Stimulated activated CD4-positive, alpha-beta T cell treated with anti-CD3 and anti-CD28 coated beads, Interleukin-4, amount 100 ng/mL, for 24 hours (primary cell): ENCODE results near the gene GALNT5.
"Not testable (repeated sequence)": the region's sequence is repeated elsewhere in the genome, so short reads cannot be mapped to it uniquely, and the experiment has no call there.

Source experiments
- DNase-seq: peaks from one replicate; pipeline ENCODE4 v3.0.0-alpha.2; 2020

GALNT5 gene

DNA sequence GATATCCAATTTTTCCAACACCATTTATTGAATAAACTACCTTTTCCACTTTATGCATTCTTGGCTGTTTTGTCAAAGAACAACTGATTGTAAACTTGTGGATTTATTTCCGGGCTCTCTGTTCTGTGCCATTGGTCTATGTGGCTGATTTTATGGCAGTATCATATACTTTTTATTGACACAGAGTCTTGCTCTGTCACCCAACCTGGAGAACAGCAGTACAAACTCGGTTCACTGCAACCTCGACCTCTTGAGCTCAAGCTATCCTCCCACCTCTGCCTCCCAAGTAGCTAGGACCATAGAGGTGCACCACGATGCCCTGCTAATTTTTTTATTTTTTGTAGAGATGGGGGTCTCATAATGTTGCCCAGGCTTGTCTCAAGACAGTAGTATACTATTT is 6.7 kb upstream of the GALNT5 start:
- no peak for DNase-seq

GRCh38 chr2:157251932-157252331 is 5.6 kb upstream of the GALNT5 start:
- no peak for DNase-seq

DNA sequence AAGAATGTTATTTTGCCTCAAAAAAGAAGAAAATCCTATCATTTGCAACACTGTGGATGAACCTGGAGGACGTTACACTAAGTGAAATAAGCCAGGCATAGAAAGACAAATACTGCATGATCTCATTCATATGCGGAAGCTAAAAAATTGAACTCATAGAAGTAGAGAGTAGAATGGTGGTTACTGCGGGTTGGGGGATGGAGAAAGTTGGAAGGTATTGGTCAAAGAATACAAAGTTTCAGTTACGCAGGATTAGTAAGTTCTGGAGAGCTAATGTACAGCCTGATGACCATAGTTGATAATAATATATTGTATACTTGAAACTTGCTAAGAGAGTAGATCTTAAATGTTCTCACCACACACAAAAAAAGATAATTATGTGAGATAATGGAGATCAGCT is 5.0 kb upstream of the GALNT5 start:
- no peak for DNase-seq

- no peak for DNase-seq
Measured at GRCh38 chr2:157254041-157254440, 3.5 kb upstream of the GALNT5 start.

DNA sequence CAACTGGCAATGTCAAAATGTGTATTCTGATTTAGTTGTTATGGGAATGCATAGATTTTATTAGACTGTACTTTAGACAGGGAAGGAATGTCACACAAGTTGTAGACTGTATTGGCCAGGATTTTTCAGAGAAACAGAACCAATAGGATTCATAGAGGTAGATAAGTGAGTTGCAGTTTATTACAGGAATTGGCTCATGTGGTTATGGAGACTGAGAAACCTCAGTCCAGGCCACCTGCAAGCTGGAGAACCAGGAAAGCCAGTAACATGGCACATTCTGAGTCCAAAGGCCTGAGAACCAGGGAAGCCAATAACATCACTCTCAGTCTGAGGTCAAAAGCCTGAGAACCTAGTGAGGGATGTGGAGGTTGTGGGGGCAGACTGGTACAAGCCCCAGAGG is 1.8 kb upstream of the GALNT5 start:
- no peak for DNase-seq

DNA sequence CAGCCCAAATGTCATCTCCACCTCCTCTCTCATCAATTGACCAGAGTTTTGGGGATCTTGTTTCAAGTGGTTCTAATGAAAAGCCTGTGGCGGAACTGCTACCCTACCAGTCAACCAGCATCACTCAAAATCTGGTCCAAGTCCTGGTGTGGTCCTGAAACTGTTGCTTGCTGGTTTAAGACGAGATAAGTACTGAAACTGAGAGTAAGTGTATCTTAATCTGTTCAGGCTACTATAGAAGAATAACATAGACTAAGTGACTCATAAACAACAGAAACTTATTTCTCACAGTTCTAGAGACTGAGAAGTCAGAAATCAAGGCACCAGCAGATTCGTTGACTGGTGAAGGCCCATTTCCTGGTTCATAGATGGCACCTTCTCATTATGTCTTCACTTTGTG is 879 bp upstream of the GALNT5 start:
- DNase-seq: peak; percentile 37

- no peak for DNase-seq
Measured at GRCh38 chr2:157258520-157259326, 1.2 kb downstream of the GALNT5 start.

GRCh38 chr2:157259386-157259785 is 1.9 kb downstream of the GALNT5 start:
- no peak for DNase-seq

- no peak for DNase-seq
Measured at GRCh38 chr2:157259960-157260359, 2.5 kb downstream of the GALNT5 start.

GRCh38 chr2:157260533-157261198 is 3.2 kb downstream of the GALNT5 start:
- DNase-seq: no peak

- peak; percentile 74 for DNase-seq
Measured at GRCh38 chr2:157261199-157261782, 3.8 kb downstream of the GALNT5 start.

GRCh38 chr2:157262248-157262647 is 4.7 kb downstream of the GALNT5 start:
- no peak for DNase-seq

DNA sequence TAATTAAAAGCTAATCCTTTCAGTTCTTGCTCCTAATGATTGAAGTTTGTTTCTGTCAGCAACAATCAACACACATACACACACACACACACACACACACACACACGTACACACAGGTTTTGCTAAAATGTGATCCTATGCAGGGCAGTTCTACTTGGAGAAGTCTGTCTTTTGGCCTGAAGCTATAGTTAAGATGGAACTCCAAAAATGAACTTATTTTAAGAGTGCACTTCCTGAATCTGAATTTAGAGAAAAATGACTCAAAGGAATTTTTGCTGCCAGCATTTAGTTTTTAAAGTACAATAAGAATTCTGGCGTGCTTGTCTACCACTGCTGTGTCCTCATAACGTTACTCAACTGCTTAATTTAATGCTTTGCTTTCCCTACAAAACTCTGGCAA is 6.6 kb downstream of the GALNT5 start:
- DNase-seq: no peak

DNA sequence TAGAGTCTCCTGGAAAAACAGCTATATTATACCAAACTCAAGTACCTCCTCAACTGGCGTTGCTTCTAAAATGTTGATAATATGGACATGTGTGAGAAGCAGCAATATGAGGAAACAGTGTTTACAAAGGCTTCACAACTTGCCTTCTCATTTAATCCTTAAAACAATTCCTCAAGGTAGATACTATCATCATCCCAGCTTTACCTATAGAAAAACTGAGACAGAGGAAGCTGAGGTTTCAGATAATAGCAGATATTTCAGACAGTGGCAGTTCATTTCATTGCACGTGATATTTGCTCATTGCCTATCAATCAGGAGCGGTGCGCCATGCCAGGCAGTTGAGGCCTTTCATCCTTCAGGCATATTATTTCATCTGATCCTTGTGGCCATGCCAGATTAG is 8.3 kb downstream of the GALNT5 start:
- no peak for DNase-seq

- DNase-seq: no peak
Measured at GRCh38 chr2:157267476-157267875, 10.0 kb downstream of the GALNT5 start.

GRCh38 chr2:157269060-157269459 is 11.6 kb downstream of the GALNT5 start:
- DNase-seq: no peak

GRCh38 chr2:157269922-157270321 is 12.4 kb downstream of the GALNT5 start:
- no peak for DNase-seq

GRCh38 chr2:157271590-157272203 is 14.2 kb downstream of the GALNT5 start:
- no peak for DNase-seq

- not testable (repeated sequence) for DNase-seq
Measured at GRCh38 chr2:157279311-157279710, 21.8 kb downstream of the GALNT5 start.

DNA sequence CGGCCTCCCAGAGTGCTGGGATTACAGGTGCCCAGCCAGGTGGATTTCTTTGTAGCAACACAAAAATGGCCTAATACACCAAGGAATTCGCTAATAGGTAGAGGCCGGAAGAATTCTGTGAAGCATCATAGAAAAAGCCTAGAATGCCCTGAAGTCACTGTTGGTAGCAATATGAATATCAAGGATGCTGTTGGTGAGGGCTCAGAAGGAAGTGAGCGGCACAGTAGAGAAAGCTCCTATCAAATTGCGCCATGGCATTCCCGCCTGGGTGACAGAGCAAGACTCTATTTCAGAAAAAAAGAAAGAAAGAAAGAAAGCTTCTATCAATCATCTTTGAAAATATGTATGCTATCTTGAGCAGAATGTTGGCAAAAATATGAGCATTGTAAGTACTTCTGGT is 23.8 kb downstream of the GALNT5 start:
- no peak for DNase-seq

DNA sequence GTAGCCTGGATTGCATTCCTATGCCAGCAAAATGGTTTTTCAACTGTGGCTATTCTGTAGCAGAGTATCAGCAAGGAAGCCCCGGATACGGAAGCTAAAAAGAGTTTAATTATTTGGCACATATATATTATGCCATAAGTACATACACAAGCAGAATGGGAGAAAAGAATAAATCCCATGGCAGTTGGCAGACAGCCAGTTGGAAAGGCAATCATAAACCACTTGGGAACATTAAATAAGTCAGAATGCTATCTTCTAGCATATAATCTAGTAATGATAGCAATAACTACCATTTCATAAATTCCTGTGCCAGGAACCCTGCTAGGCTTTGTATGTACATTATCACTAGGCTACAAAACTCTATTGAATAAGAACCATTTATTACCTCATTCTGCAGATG is 26.0 kb downstream of the GALNT5 start:
- no peak for DNase-seq

DNA sequence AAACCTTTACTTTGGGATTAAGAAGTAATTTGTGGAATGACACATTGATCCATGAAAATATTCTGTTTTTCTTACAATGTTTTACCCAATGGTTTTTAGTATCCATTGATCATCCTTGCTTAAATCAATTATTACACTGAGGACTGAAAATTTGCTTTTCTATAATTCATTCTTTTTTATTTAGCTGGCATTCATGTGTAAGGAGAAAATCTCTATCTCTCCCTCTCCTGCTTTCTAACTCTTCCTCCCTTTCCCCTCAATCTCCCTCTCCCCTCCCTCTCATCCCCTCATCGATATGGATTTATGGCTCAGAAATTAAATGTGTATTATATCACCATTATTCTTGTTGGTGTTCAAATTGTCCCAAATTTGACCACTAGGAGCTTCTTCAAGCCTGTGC is 29.7 kb downstream of the GALNT5 start:
- DNase-seq: no peak

- DNase-seq: no peak
Measured at GRCh38 chr2:157290525-157290924, 33.0 kb downstream of the GALNT5 start.

DNA sequence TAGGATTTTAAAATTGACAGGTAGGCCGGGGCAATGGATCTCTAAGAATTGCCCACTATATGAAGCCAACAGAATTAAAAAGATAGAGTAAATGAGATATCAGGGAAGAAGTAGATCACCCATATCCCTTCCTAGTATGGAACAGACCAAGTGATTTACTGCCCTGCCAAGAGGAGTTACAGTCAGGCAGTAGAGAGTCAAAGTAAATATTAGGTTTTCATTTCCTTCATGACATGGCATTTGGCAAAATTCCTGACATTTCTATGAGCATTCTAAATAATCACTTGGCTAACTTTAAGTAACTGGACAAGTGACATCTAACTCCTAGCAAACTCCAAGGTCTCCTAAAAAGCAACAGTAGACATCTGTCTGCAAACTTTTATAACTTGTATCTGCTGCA is 33.5 kb downstream of the GALNT5 start:
- no peak for DNase-seq
